HCT116 (cell line): ENCODE data around the gene KRAS. TPM values are rescaled to one million over a fixed set of nuclear protein-coding genes. Genes with fewer than 3 reads are reported as not detected.

Experiments used
- ATAC-seq: fragments of 200-7000 bp; cut with Tn5 transposase; 2 replicates; pipeline ENCODE4 v1.9.1; 2020; ENCODE audit warnings: mild to moderate bottlenecking, moderate library complexity
- BruUV-seq: library from RNA; stranded (reverse); fragments of 400-500 nt; replicated peaks from 2 replicates; lab custom pipeline; 2021; lab: Mats Ljungman, UMichigan
- CTCF ChIA-PET: fragments of 300-600 bp; sonication (Branson Sonifier 250); formaldehyde crosslinking; loops from one replicate; lab custom pipeline; 2021; ENCODE audit warnings: antibody characterized with exemption; lab: Charles Lee
- POLR2A ChIA-PET: fragments of 300-600, 350-600 bp; sonication (Branson Sonifier 250); formaldehyde crosslinking; loops from one replicate; lab custom pipeline; 2021; ENCODE audit warnings: antibody characterized with exemption; lab: Charles Lee
- RAD21 ChIA-PET, 2 experiments: fragments of 300-600 bp; sonication (Branson Sonifier 250); formaldehyde crosslinking; loops; one replicate each; lab custom pipeline; 2023; ENCODE audit warnings: low total read pairs in 2 of 2; ENCODE audit not compliant: uncharacterized antibody in 2 of 2, unreplicated experiment in 2 of 2, low non-redundant PET in 1 of 2; lab: Charles Lee
- DNase-seq: peaks from one replicate; pipeline ENCODE4 v3.0.0-alpha.2; 2010; ENCODE audit warnings: low read depth, low spot score
- H2AFZ ChIP-seq: fragments of 200-600 bp; shearing (Covaris generic), sonication (generic); 2 replicates; pipeline ENCODE4 v1.6.1; 2017; ENCODE audit warnings: low read depth, mixed run types, mixed read lengths, antibody characterized with exemption, low read length; ENCODE audit not compliant: poor library complexity, severe bottlenecking
- H3K27ac ChIP-seq: 2 replicates; pipeline ENCODE4 v1.5.1; 2012; ENCODE audit warnings: low read depth, low read length
- H3K27me3 ChIP-seq: fragments of 200-600 bp; sonication (generic); 2 replicates; pipeline ENCODE4 v1.6.1; 2016; ENCODE audit warnings: mixed run types, low read length, mixed read lengths; ENCODE audit not compliant: insufficient read depth
- H3K36me3 ChIP-seq, 2 experiments: fragments of 200-500 bp in 1 of 2; fragments of 200-600 bp in 1 of 2; sonication (Bioruptor generic) in 1 of 2; sonication (generic) in 1 of 2; 2 replicates each; pipeline versions ENCODE4 v1.5.1 to v1.6.1; 2014 to 2016; ENCODE audit warnings: low read length in 2 of 2, inconsistent platforms in 1 of 2, mixed read lengths in 1 of 2, mixed run types in 1 of 2; ENCODE audit not compliant: insufficient read depth in 2 of 2, control insufficient read depth in 1 of 2
- H3K4me1 ChIP-seq, 2 experiments: fragments of 200-600 bp in 1 of 2; sonication (generic) in 1 of 2; 2 replicates each; pipeline versions ENCODE4 v1.5.1 to v1.6.1; 2012 to 2017; ENCODE audit warnings: low read length in 2 of 2, inconsistent platforms in 1 of 2, mild to moderate bottlenecking in 1 of 2, mixed read lengths in 1 of 2, mixed run types in 1 of 2, moderate library complexity in 1 of 2; ENCODE audit not compliant: insufficient read depth in 2 of 2, control insufficient read depth in 1 of 2
- H3K4me2 ChIP-seq: fragments of 200-600 bp; sonication (generic); 2 replicates; pipeline ENCODE4 v1.6.1; 2017; ENCODE audit warnings: mixed run types, low read length, mixed read lengths
- H3K4me3 ChIP-seq, 2 experiments: fragments of 200-600 bp in 1 of 2; sonication (generic) in 1 of 2; replicated peaks in 1 of 2; 2 replicates each; pipeline ENCODE4 v1.5.1; 2011 to 2016; ENCODE audit warnings: low read length in 2 of 2, control low read depth in 1 of 2, low read depth in 1 of 2, mild to moderate bottlenecking in 1 of 2, mixed read lengths in 1 of 2, mixed run types in 1 of 2
- H3K79me2 ChIP-seq: fragments of 200-600 bp; sonication (generic); 2 replicates; pipeline ENCODE4 v1.6.1; 2017; ENCODE audit warnings: mild to moderate bottlenecking, mixed run types, low read length, moderate library complexity, mixed read lengths; ENCODE audit not compliant: insufficient read depth
- H3K9ac ChIP-seq: fragments of 200-600 bp; sonication (generic); 2 replicates; pipeline ENCODE4 v1.6.1; 2016; ENCODE audit warnings: low read length, mixed read lengths
- H3K9me2 ChIP-seq: fragments of 200-600 bp; sonication (generic), shearing (Covaris generic); 2 replicates; pipeline ENCODE4 v1.6.1; 2017; ENCODE audit warnings: mixed run types, mild to moderate bottlenecking, moderate library complexity; ENCODE audit not compliant: insufficient read depth
- H3K9me3 ChIP-seq, 2 experiments: fragments of 200-500 bp in 1 of 2; fragments of 200-600 bp in 1 of 2; sonication (Bioruptor generic) in 1 of 2; sonication (generic) in 1 of 2; 2 replicates each; pipeline ENCODE4 v1.6.1; 2014 to 2017; ENCODE audit warnings: low read length in 2 of 2, mixed read lengths in 2 of 2, inconsistent platforms in 1 of 2, low read depth in 1 of 2, mild to moderate bottlenecking in 1 of 2, mixed run types in 1 of 2, moderate library complexity in 1 of 2; ENCODE audit not compliant: control insufficient read depth in 1 of 2, insufficient read depth in 1 of 2
- H4K20me1 ChIP-seq: fragments of 200-600 bp; sonication (generic), shearing (Covaris generic); 2 replicates; pipeline ENCODE4 v1.6.1; 2017; ENCODE audit warnings: mixed run types, mild to moderate bottlenecking, moderate library complexity; ENCODE audit not compliant: insufficient read depth
- ATF3 ChIP-seq: IDR thresholded peaks from 2 replicates; pipeline ENCODE4 v1.6.1; 2012
- CBX3 ChIP-seq: IDR thresholded peaks from 2 replicates; pipeline ENCODE4 v1.6.1; 2012; ENCODE audit warnings: low read depth
- CTCF ChIP-seq, 3 experiments: fragments of 200-600 bp in 1 of 3; sonication (generic) in 1 of 3; IDR thresholded peaks in 2 of 3; conservative IDR thresholded peaks in 1 of 3; 2 replicates each; pipeline ENCODE4 v1.5.1; 2012 to 2017; ENCODE audit warnings: low read depth in 2 of 3, low read length in 2 of 3, antibody characterized with exemption in 1 of 3, borderline replicate concordance in 1 of 3, control low read depth in 1 of 3, mild to moderate bottlenecking in 1 of 3, mixed read lengths in 1 of 3, mixed run types in 1 of 3, moderate library complexity in 1 of 3; ENCODE audit not compliant: insufficient read depth in 1 of 3
- ELF1 ChIP-seq: IDR thresholded peaks from 2 replicates; pipeline ENCODE4 v1.6.1; 2012; ENCODE audit warnings: low read depth, borderline replicate concordance
- EZH2 ChIP-seq: fragments of 200-600 bp; sonication (generic); IDR thresholded peaks from 2 replicates; pipeline ENCODE4 v1.6.1; 2017; ENCODE audit warnings: antibody characterized with exemption, mixed run types
- FOSL1 ChIP-seq: IDR thresholded peaks from 2 replicates; pipeline ENCODE4 v1.6.1; 2012; ENCODE audit warnings: low read depth
- JUND ChIP-seq: IDR thresholded peaks from 2 replicates; pipeline ENCODE4 v1.6.1; 2012
- MAX ChIP-seq: IDR thresholded peaks from 2 replicates; pipeline ENCODE4 v1.6.1; 2012
- POLR2AphosphoS5 ChIP-seq: IDR thresholded peaks from 2 replicates; pipeline ENCODE4 v1.6.1; 2011; ENCODE audit warnings: mild to moderate bottlenecking, low read depth, low read length, moderate library complexity
- REST ChIP-seq: IDR thresholded peaks from 2 replicates; pipeline ENCODE4 v1.6.1; 2012; ENCODE audit warnings: low read depth
- SRF ChIP-seq: IDR thresholded peaks from 2 replicates; pipeline ENCODE4 v1.6.1; 2012; ENCODE audit warnings: low read depth
- TCF7L2 ChIP-seq: IDR thresholded peaks from 2 replicates; pipeline ENCODE4 v1.7.0; 2011; ENCODE audit warnings: borderline replicate concordance, inconsistent platforms; ENCODE audit not compliant: insufficient read depth, insufficient read length; ENCODE audit errors: extremely low read depth
- YY1 ChIP-seq: IDR thresholded peaks from 2 replicates; pipeline ENCODE4 v1.6.1; 2011; ENCODE audit warnings: low read length, low read depth, moderate library complexity, mild to moderate bottlenecking; ENCODE audit not compliant: insufficient replicate concordance; ENCODE audit errors: extremely low read depth
- ZFX ChIP-seq: fragments of 450-650 bp; IDR thresholded peaks from 2 replicates; pipeline ENCODE4 v1.6.1; 2017
- ZNF274 ChIP-seq: fragments of 200-500 bp; sonication (Bioruptor generic); IDR thresholded peaks from 2 replicates; pipeline ENCODE4 v1.6.1; 2014; ENCODE audit warnings: mild to moderate bottlenecking, low read depth, low read length, inconsistent platforms
- intact Hi-C: fragments of 100-400 bp; cut with micrococcal nuclease; formaldehyde crosslinking; loops from 2 replicates; pipeline ENCODE4 v1.10.0; 2022
- total RNA-seq: library from RNA; stranded (reverse); gene quantifications from one replicate; pipeline ENCODE4 v1.2.1, GENCODE V29; 2021; ENCODE audit not compliant: unreplicated experiment

KRAS gene
- total RNA-seq, 1 experiment from 2014 or later = 37.5 TPM

- RAD21 ChIA-PET = no interaction called here
- no TSS peak for BruUV-seq
- no peak for TF ChIP-seq ATF3
- TF ChIP-seq EZH2 = no peak
- no peak for TF ChIP-seq FOSL1
- TF ChIP-seq SRF = no peak
- no peak for TF ChIP-seq CTCF (IDR thresholded peaks at IDR 0.05 in 2 of 3, conservative IDR thresholded peaks at IDR 0.05 in 1 of 3; ENCODE audit: borderline replicate concordance in 1 of 3, insufficient read depth in 1 of 3, low read depth in 2 of 3, low read length in 2 of 3)
- TF ChIP-seq ZFX = no peak
- TF ChIP-seq YY1 = no peak
- no peak for TF ChIP-seq CBX3
- TF ChIP-seq ZNF274 = no peak
- TF ChIP-seq REST = no peak
- TF ChIP-seq ELF1 = no peak
- no peak for TF ChIP-seq TCF7L2
- TF ChIP-seq MAX = no peak
- TF ChIP-seq JUND = no peak
- TF ChIP-seq POLR2AphosphoS5 = no peak
- Histone ChIP-seq H3K9me3 (no peaks in the 10 kb centered on the region), H3K36me3 (no peaks in the 10 kb centered on the region), H4K20me1 (no peaks in the 10 kb centered on the region), H3K4me1 (no peaks in the 10 kb centered on the region), H3K79me2 (no peaks in the 10 kb centered on the region), H3K9me2 (no peaks in the 10 kb centered on the region), H2AFZ (no peak overlapping the region), H3K27me3 (no peaks in the 10 kb centered on the region), H3K4me2 (no peak overlapping the region), H3K27ac (no peak overlapping the region), H3K4me3 (no peak overlapping the region), H3K9ac (no peak overlapping the region)
- no peak for DNase-seq
- POLR2A ChIA-PET = no interaction called here
- intact Hi-C loops = loop anchor here (5.0 kb wide), 1 partner anchor 464 kb away; no protein-coding TSS in a partner anchor
- no peak for ATAC-seq
- CTCF ChIA-PET = no interaction called here
These were observed 87.9 kb downstream of the KRAS start for GRCh38 chr12:25162866-25163265.
